Glomerular visceral epithelial cell (primary cell): ENCODE results near the gene GATA5.
A peak's percentile ranks its signal among the peaks of the same experiment; 100 is the strongest.

ENCODE experiments used
- DNase-seq: peaks from one replicate; pipeline ENCODE4 v3.0.0-alpha.2; 2016; ENCODE audit errors: extremely low spot score

Gene GATA5

DNA sequence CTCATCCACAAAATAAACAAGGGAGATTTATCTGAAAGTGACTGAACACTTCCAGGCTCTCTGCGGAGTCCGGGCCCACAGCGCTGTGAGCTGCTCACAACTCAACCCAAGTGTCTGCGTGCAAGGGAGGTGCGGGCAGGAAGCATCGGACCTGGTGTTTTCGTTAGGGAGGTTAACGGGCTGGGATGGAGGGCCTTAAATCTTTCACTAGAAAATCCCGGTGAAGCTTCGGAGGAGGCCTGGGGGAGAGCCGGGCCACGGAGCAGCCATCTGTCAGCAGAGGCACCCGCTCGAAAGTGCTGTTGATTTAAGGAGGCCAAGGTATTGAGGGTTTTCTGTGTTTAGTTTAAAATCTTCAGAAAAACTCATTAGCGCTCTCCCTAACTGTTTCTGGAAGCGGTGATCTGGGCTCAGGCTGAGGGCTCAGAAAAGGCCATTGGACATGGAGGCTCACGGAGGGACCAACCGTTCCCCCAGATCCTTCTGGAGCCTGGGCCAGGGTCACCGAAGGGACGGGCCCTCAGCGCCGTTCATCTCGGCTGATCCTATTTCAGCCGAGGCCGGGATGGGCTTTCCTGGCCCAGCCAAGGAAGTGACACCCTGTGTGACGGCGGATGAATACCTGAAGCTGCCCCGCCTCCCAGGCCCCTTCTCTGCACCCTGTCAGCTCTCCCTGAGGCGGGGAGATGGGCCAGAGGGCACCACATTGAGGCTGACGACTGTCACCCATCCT lies 20.7 kb downstream of the GATA5 start:
- no peak for DNase-seq

DNA sequence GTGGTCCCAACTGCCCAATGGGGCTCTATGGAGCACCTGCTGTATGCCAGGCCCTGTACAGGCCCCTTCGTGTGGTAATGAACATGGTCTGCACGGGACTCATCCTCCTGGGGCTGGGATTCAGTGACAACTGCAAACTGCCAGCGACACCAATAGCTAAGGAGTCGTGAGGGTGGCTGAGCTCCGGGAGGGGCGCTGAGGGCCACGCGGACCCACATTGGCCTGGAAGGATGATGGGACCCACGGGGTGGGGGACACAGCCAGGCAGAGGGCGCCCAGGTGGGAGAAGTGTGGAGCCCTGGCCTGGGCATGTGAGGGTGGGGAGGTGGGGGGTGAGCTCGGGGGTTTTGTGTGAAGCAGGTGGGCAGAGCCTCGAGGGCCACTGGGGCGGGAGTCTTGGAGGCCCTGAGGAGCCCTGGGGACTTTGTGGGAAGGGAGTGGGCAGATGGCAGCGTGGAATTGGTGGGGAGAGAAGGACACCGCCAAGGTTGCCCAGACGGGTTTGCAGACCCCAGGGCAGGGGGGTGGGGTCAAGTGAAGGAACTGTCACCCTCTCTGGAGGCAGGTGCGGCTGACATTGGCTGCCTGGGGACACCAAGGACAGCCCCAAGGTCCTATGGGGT lies 22.5 kb downstream of the GATA5 start:
- DNase-seq: no peak

DNA sequence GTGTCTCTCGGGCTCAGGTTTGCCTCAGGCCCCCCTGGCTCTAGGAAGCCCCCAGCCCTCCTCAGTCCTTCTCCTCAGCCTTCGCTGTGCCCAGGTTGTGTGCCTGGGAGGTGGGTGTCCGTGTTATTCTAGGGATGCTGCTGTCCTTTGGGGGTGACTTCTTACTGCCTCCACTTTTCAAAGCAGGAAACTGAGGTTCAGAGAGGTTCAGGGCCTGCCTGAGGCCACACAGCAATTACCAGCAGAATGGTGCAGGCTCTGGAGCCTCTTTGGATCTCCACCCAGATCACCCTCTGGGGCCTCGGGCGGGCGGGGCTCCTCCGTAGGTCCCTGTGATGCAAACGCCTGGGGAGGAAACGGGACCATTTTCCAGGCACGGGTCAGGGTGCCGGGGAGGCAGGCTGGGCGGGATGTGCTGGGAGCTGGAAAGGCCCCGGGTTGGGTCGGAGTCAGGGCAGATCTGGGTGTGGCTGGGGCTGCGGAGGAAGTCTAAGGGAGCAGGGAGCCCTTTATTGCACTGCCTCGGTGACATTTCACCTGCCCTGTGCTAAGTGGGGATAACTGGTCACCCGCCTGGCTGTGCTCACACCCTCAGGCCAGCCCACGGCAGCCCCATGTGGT lies 23.2 kb downstream of the GATA5 start:
- no peak for DNase-seq

DNA sequence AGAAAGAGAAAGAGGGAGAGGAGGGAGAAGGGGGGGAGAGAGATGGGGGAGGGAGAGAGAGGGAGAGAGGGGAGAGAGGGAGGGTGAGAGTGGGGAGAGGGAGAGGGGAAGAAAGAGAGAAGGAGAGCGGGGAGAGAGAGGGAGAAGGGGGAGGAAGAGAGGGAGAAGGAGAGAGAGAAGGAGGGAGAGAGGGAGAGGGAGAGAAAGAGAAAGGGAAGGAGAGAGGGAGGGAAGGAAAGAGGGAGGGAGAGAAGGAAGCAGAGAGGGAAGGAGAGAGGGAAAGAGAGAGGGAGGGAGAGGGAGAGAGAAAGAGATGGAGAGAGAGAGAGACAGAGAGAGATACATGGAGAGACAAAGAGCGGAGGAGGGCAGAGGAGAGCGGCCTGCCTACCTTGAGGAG lies 23.8 kb downstream of the GATA5 start:
- no peak for DNase-seq

DNA sequence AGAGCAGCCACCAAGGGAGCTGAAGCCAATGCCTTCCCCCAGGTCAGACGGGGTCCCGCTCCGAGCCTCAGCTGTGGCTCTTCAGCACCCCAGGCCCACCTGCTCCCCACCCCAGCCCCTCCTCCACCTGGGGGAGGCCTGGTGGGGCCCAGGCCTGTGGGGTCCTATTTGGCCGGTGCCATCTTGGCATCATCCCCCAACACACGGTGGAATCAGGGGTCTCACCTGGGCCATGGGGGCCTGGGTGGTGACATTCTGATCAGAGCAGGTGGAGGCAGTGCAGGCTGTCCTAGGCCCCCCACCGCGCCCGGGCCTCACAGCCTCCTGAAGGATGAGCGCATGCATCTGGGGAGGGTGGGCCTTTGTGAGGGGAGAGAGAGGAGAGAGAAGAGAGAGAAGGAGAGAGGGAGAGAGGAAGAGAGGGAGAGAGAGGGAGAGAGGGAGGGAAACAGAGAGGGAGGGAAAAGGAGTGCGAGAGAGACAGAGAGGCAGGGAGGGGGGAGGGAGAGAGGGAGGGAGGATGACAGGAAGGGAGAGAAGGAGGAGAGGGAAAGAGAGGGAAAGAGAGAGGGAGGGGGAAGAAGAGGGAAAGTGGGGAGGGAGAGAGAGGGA lies 24.5 kb downstream of the GATA5 start:
- DNase-seq: no peak

DNA sequence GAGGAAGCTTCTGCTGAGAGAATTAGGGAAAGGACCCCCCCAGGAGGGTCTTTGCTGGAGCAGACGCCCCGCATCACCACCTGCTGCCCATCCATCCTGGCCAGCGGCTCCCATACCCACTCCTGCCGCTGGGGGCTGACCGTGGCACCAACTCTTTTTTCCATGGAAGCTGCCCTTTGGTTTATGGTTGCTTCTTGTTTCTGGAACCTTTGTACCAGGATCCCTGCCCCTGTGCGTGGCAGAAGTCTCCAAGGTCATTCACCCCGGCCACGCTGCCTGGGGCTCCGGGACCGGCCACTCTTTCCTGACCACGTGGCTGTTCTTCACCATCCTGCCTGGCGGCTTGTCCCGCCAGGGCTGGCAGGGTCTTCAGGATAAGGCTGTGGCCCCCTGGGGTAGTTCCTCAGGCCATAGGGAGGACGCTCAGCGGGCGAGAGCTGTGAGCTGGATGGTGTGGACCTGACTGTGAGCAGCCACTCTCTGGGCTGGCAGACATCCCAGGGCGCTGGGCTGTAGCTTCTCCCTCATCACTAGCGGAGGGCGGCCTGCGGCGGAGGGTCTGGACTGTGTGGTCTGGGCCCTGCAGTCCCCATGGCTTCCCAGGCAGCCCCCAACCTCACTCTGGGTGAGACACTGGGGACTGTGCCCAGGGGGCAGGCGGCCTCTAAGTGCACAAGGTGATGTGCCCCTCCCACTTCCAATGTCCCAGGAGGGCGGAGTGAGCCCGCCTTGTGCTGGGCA lies 25.7 kb downstream of the GATA5 start:
- peak; percentile 25 for DNase-seq

DNA sequence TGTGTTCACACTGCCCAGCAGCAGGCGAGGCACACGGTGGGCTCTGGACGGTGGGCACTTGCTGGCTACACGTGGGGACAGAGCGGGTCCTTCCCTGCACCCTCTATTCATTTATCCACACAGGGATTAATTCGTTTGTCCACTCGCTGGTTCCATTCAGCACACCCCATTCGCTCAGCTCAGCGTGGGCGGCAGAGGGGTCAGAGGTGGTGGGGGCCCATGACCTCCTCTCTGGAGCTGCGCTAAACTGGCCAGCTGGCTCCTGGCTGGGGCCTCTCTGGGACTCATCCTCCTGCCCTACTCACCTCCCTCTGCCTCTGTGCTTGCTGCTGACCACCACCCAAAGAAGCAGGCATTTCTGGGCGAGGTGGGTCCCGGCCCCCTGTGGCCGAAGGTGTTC lies 27.0 kb downstream of the GATA5 start:
- no peak for DNase-seq

DNA sequence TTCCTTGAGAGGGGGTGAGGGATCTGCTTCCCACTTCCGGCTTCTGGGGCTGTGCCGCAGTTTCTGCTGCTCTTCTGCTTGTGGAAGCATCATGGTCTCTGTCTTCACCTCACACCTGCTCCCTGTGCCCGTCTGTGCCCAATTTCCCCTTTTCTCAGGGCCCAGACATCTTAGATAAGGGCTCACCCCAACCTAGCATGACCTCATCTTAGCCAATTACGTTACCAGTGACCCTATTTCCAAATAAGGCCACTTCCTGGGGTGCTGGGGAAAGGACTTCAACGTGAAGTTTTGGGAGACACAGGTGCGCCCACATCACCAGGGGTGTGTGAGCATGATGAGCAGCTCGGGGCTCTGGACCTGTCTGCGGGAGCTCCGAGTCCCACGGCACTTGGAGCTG lies 27.8 kb downstream of the GATA5 start:
- no peak for DNase-seq

DNA sequence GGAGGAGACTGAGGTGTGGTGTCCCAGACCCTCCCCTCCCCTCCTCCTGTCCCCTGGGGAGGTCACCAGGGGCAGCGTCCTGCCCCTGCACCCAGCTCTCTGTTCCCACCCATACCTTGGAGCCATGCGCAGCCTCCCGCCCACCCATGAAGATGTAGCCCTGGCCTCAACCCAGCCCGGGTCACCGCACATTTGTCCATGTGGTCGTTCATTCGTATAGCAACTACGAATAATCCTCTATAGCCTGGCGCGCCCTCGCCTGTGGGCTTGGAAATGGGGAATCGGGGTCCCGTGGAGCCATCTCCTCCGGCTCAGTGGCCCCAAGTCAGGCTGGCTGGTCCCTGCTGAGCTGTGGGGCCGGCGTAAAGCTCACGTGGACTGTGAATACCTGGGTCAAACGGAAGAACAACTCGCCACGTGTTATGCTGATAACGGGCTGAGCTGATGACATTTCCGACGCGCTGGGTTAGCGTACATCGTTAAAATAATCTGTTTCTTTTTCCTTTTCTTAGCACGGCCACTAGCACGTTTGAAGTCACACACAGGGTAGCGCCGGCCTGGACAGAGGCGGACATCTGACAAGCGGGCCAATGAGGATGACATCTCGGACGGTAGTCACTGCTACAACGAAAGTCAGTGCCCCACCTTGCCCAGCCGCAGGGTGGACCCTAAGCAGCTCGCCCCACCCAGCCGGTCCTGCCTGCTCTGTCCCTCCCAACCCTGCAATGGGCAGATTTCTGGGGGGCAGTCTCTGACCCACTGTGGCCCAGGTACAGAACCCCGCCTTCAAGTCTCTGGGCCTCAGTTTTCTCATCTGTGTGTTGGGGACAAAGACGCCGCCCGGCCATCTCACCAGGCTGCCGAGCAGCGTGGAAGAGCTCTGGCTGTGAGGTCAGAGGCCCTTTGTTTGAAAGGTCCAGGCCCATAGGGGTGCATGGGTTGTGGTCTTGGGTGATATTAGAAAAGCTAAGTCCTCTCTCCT lies 28.6 kb downstream of the GATA5 start:
- no peak for DNase-seq

DNA sequence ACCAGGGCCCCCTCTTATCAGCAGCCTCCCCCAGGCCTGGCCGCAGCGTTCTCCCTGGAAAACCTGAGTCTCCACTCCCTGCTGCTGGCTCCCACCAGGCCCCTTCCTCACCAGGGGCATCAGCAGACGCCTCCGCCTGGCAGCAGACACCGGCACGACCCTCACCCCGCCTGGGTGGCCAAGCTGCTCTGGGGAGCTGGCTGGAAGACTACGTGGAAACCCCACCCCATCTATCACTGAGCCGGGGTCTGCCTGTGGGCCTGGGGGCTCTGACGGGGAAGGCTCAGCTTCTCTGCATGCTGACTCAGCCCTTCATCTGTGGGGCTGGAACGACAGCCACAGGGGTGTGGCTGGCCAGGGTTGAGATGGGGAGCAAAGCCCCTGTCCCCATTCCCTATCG lies 29.3 kb downstream of the GATA5 start:
- no peak for DNase-seq

DNA sequence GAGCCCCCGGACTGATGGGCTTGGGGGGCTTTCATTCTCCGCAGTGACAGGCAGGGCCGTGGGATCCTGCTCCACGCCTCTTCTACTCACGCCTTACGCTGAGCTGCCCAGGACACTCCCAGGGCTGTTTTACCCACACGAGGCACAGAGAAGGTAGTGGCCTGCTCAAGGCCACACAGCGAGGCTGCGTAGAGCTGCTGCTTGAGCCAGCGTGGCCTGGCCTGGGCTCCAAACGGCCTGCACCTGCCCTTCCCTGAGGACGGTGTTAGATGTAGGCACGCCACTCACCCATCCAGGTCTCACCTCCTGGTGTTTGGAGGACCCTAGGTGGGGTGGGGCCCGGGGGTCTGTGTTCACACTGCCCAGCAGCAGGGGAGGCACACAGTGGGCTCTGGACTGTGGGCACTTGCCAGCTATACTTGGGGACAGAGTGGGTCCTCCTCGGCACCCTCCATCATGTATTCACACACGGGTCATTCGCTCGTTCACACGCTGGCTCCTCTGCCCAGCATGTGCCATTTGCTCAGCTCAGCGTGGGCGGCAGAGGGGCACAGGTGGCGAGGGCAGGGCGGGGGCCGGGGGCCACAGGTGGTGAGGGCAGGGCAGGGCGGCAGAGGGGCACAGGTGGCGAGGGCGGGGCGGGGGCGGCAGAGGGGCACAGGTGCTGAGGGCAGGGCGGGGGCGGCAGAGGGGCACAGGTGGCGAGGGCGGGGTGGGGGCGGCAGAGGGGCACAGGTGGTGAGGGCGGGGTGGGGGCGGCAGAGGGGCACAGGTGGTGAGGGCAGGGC lies 30.0 kb downstream of the GATA5 start:
- DNase-seq: no peak

DNA sequence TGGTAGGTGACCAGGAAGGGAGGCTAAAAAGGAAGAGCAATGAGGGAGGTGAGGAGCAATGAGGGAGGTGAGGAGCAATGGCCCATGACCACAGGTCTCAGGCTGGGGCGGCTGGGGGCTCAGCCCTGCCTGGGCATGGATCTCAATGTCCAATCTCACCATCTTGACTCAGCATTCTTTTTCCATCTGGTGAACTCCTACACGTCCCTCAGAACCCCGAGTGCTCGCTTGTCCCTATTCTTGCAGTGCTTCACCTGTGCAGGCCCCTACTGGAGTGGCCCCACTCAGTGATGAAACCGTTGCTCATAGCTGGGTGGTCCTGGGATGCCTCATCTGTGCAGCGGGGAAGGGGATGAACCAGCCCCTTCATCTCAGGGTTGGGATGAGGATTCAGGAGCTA lies 31.5 kb downstream of the GATA5 start:
- no peak for DNase-seq

DNA sequence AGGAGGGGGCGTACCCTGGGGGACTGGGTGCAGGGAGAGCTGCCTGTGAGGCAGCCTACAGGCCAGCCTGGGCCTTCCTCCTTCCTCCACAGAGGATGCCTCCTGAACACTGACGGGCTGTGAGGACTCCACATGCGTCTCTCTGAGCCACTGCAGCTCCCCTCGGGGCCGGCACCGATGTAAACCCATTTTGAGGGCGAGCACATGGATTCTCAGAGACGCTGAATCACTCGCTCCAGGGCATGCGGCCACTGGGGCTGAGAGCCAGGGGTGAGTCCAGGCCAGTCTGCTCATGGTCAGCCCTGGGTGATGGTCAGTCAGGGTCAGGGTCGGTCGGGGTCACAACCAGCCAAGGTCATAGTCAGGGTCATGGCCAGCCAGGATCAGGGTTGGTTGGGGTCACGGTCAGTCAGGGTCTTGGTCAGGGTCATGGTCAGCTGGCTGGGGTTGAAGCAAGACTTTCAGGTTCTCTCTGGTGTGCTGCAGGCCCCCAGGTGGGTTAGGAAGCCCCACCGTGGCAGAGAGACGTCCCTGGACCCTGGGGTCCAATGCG lies 33.7 kb downstream of the GATA5 start:
- DNase-seq: no peak

DNA sequence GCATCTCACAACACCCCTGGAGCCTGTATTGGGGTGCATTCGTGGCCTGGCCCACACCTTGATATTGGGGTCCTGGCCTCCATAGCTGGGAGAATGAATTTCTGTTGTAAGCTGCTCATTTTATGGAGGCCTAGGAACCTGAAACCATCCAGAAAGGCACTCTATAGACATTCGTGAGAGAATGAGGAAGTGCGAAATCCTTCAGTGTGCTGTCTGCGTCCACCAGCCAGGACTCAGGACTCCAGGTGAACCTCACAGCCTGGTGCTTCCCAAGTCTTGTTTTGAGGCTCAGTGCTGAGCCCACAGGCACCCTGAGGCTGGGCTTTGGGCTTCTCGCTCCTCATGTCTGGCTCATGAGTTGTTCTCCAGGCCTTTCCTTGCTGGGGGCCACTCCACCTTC lies 36.6 kb downstream of the GATA5 start:
- DNase-seq: no peak

DNA sequence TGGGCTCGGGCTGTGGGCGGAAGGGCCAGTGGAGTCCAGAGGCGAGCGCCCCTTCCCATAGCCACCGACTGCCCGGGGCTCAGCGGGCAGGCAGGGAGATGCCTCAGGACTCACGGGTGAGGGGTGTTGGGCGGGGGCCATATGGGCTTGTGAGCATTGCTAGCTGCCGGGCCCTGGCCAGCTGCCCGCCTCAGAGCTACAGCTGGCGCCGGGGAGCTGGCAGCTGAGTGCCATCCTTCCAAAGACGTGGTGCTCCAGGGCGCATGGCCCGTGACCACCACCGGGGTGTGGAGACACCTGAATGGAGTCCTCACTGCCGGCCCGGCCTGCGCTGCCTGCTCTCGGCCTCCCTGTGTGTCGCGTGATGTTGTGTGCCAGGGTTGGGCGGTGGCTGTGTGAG lies 37.9 kb downstream of the GATA5 start:
- DNase-seq: no peak

DNA sequence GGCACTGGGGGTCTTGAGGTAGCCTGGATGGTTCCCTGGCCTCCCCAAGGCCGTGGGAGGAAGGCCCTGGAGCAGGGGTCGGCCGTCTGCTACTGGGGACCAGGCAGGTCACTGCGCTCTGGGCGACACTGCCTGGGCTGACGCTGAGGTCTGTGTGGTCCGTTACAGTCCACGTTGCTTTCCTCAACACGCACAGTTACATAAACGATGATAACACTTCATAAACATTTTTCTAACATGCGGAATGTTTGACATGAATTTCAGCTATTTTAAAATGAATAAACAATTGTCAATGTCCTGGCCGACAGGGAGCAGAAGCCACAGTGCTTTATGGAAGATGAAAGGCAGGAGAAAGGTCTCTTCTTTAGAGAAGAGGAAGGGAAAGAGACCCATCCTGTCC lies 38.3 kb downstream of the GATA5 start:
- no peak for DNase-seq

DNA sequence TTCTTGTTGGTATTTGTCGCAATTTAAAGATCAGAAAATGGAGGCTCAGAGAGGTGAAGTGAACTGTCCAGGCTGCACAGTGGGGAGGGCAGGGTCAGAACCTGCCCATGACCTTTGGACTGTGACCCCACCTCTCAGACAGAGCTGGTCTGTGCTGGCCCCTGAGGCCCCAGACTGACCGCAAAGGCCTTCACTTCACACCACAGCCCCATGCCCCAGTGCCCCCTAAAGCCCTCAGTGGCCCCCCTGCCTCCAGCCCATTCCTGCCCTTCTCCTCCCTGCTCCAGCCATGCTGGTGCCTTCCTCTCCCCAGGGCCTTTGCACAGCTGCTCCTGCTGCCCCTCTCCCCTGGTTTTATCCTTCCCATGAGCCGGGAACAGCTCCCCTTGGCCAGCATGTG lies 39.1 kb downstream of the GATA5 start:
- DNase-seq: no peak

DNA sequence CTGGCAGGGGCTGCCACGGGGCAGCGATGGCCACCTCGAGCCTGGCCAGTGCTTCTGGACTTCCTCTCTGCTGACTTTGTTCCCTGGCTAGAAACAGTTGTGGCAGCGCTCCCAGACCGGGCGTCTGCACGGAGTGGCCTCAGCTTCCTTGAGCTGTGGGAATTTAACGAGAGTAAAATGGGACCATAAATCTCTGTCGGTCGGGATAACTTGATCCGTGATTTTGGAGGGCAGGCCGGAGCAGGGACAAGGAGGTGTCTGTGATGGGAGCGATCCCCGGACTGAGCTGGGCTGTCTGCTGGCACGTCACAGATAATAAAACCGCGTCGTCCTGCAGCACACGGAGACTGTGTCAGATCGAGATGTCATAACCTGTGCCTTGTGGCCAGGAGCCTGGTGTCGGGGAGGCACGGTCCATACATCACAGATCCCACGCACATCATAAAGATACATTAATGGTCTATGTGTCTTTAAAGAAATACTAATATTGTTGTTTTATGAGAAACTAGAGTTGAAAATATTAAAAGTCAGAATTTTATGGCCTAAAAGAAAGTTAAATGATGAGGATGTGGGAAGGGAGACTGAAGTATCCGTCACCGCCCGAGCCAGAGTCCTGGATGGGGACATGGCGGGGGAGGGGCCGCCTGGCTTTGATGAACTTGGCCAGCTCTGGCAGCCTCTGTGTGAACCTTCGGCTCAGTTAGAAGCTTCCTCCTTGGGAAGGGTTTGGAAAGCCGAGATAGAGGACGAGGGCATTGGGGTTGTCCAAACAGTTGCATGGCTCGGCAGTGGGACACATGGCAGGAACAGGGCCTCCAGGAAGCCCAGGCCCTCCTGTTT lies 41.9 kb downstream of the GATA5 start:
- no peak for DNase-seq

DNA sequence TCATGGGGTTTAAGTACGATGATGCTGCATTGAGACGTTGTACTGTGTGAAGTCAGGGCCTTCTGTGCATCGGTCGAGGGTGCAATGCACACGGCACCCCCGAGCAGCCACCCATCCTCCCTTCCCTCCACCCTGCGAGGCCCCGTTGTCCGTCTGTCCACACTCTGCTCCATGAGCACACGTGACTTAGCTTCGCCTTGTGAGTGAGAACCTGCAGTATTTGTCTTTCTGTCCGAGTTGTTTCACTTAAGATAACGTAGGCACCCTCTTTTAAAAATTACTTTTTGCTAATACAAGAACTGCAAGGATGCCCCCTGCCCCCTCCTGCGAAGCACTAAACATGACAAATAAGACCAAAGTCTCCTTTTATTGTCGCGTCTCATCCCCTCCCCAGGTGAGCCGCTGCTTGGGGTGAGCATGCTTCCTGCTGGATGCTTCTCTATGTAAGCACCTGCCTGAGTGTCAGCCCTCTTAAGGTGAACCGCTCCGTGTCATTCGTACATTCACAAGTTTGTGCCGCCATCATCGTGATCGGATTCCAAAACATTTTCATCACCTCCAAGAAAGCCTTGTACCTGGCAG lies 44.8 kb downstream of the GATA5 start:
- DNase-seq: no peak
